Hair follicle dermal papilla cell (primary cell): ENCODE measurements around the gene REG3G. TPM values are rescaled to one million over a fixed set of nuclear protein-coding genes. Genes with fewer than 3 reads are reported as not detected.

Source experiments
- total RNA-seq: library from RNA; depleted of rRNA; stranded (reverse); fragments of >200 nt; gene quantifications from 2 replicates; pipeline ENCODE4 v1.2.3, GENCODE V29; 2012

The REG3G gene
- total RNA-seq = not detected in 2 replicates

GRCh38 chr2:79025421-79025820, at the start of gene REG3G:
Gene REG3G, plus strand, starts transcription at chr2:79025702. Its CDS starts 392 bp downstream, at chr2:79026094.

Other genes starting within 250 kb of the REG3G start
- not detected in 2 replicates for gene REG1B, start 62.3 kb downstream of the REG3G start, total RNA-seq
- gene REG1A, start 94.8 kb downstream of the REG3G start, total RNA-seq = not detected in 2 replicates
- not detected in 2 replicates for gene REG3A, start 134.1 kb downstream of the REG3G start, total RNA-seq